ENCODE results near the gene TSPEAR.

GRCh38 chr21:44697811-44698734, 13.3 kb downstream of the TSPEAR start:
- TF ChIP-seq BHLHE40 (IDR thresholded peaks at IDR 0.05; ENCODE audit: borderline replicate concordance): no peak
- TF ChIP-seq NFRKB (IDR thresholded peaks at IDR 0.05): no peak
- TF ChIP-seq ARNT (IDR thresholded peaks at IDR 0.05): no peak
- TF ChIP-seq SUZ12 (IDR thresholded peaks at IDR 0.05): no peak
- no peak for TF ChIP-seq HDGF (IDR thresholded peaks at IDR 0.05; ENCODE audit: borderline replicate concordance)
- no peak for TF ChIP-seq FOXK2 (IDR thresholded peaks at IDR 0.05)
- no peak for TF ChIP-seq FOXM1 (IDR thresholded peaks at IDR 0.05; ENCODE audit: borderline replicate concordance)
- no peak for TF ChIP-seq FOXA1 (IDR thresholded peaks at IDR 0.05)
- no peak for TF ChIP-seq PKNOX1 (IDR thresholded peaks at IDR 0.05)
- no peak for TF ChIP-seq ELF4 (IDR thresholded peaks at IDR 0.05)
- TF ChIP-seq CTBP1 (IDR thresholded peaks at IDR 0.05; ENCODE audit: borderline replicate concordance): no peak
- TF ChIP-seq ZNF384 (IDR thresholded peaks at IDR 0.05): no peak
- no peak for TF ChIP-seq SP1 (IDR thresholded peaks at IDR 0.05)
- TF ChIP-seq L3MBTL2 (conservative IDR thresholded peaks at IDR 0.05): no peak

Data from HEK293T (cell line).